Nephron progenitor cell (in vitro differentiated cells): Measurements from ENCODE around the gene CELA2A.

Experiments used
- DNase-seq: peaks from one replicate; pipeline ENCODE4 v3.0.0; 2021
- H3K27ac Mint-ChIP-seq: 2 replicates; pipeline ENCODE4 v1.8.0; 2021; ENCODE audit warnings: mild to moderate bottlenecking, moderate library complexity, mixed read lengths
- H3K27me3 Mint-ChIP-seq: 2 replicates; pipeline ENCODE4 v1.8.0; 2021; ENCODE audit warnings: mild to moderate bottlenecking, low read depth, mixed read lengths; ENCODE audit not compliant: poor library complexity
- H3K36me3 Mint-ChIP-seq: 2 replicates; pipeline ENCODE4 v1.8.0; 2021; ENCODE audit warnings: low read depth, mixed read lengths
- H3K4me1 Mint-ChIP-seq: 2 replicates; pipeline ENCODE4 v1.8.0; 2021; ENCODE audit warnings: mixed read lengths
- H3K4me3 Mint-ChIP-seq: 2 replicates; pipeline ENCODE4 v1.8.0; 2021; ENCODE audit warnings: mild to moderate bottlenecking, moderate library complexity, mixed read lengths
- H3K9me3 Mint-ChIP-seq: 2 replicates; pipeline ENCODE4 v1.8.0; 2021; ENCODE audit warnings: mild to moderate bottlenecking, moderate library complexity, mixed read lengths
- TF ChIP-seq, protein P1 (sequence below): fragments of 200-600 bp; sonication (generic); IDR thresholded peaks from 2 replicates; pipeline ENCODE4 v1.5.0; 2021; ENCODE audit warnings: antibody characterized with exemption

The CELA2A gene

DNA sequence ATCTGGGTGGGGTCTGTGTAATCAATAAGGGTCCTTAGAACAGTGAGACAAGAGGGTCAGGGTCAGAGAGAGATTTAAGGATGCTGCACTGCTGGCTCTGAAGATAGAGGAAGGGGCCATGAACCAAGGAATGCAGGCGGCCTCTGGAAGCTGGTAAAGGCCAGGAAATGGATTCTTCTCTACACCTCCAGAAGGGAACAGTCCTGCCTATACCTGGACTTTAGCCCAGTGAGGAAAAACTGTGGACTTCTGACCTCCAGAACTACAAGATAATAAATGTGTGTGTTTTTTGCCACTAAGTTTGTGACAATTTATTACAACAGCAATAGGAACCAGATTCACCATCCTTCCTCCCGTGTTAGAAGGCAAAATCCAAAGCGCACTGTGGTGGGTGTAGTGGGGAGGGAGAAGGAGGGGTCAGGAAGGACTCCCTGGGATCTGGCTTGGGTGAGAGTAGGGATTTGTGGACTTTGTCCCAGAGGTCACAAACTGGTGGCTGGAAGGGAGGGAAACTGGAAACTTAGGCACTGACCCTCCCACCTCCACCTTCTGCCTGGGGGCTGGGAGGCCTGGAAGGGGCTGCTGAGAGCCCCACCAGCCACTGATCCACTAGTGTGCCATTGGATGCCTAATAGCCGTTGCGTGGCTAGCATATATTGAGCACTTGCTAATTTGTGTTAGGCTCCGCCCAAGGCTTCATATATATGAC, 5.4 kb upstream of the CELA2A start:
- Mint-ChIP-seq H3K9me3 (peaks cover 14% of the 10 kb centered on the region), H3K36me3 (peaks cover 4% of the 10 kb centered on the region), H3K27me3 (peaks cover 13% of the 10 kb centered on the region), H3K4me3 (no peak overlapping the region), H3K4me1 (peaks cover 6% of the 10 kb centered on the region), H3K27ac (no peak overlapping the region)
- TF ChIP-seq, protein P1, sequence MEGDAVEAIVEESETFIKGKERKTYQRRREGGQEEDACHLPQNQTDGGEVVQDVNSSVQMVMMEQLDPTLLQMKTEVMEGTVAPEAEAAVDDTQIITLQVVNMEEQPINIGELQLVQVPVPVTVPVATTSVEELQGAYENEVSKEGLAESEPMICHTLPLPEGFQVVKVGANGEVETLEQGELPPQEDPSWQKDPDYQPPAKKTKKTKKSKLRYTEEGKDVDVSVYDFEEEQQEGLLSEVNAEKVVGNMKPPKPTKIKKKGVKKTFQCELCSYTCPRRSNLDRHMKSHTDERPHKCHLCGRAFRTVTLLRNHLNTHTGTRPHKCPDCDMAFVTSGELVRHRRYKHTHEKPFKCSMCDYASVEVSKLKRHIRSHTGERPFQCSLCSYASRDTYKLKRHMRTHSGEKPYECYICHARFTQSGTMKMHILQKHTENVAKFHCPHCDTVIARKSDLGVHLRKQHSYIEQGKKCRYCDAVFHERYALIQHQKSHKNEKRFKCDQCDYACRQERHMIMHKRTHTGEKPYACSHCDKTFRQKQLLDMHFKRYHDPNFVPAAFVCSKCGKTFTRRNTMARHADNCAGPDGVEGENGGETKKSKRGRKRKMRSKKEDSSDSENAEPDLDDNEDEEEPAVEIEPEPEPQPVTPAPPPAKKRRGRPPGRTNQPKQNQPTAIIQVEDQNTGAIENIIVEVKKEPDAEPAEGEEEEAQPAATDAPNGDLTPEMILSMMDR, result no peak
- DNase-seq, result no peak

DNA sequence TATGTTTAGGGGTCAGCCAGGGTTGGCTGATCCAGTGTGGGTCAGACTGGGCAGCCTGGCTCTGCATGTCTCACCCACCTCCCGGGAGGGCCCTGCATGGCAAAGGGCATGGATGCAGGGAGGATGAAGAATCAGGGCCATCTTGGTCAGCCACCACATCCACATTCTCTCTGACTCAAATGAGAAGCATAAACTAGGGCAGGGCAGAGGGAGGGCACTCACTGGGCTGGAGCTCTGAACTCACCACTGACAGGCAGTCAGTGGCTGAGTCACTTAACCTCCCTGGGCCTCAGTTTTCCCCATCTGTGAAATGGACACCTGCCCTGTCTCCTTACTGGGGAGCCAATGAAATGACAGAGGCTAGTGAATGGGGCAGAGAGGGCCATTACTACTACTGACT, 4.3 kb upstream of the CELA2A start:
- TF ChIP-seq, protein P1, result no peak
- H3K9me3 Mint-ChIP-seq, result peaks cover 14% of the 10 kb centered on the region
- peaks cover 11% of the 10 kb centered on the region for H3K4me1 Mint-ChIP-seq
- no peak overlapping the region for H3K4me3 Mint-ChIP-seq
- H3K36me3 Mint-ChIP-seq, result peaks cover 4% of the 10 kb centered on the region
- H3K27me3 Mint-ChIP-seq, result peaks cover 11% of the 10 kb centered on the region
- no peak overlapping the region for H3K27ac Mint-ChIP-seq
- no peak for DNase-seq

DNA sequence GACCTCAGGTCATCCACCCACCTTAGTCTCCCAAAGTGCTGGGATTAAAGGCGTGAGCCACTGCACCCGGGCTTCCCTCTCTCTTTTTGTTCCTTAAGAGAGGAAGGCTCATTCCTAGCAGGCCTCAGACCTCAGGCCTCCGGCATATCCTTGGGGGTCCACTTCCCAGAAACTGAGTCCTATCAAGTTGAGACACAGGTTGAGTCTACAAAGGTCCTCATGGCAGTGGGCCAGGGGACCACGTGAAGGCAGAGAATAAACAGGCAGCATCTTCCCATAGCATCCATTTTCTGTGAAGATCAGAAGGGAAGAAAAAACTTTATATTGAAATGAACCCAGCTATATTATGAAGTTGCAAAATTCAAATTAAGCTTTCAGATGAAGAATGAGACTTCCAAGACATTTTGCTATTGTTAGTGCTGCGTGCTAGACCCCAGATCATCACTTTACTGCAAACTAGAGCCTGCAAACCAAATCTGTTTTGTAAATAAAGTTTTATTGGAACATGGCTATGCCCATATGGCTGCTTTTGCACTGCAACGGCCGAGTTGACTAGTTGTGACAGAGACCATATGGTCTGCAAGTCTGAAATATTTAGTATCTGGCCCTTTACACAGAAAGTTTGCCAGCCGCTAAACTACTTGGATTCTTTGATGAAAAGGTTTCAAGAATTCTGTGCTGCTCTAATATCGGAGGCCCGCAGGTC, 3.5 kb upstream of the CELA2A start:
- H3K4me1 Mint-ChIP-seq, result peaks cover 11% of the 10 kb centered on the region
- peaks cover 9% of the 10 kb centered on the region for H3K27me3 Mint-ChIP-seq
- TF ChIP-seq, protein P1, result no peak
- H3K4me3 Mint-ChIP-seq, result no peak overlapping the region
- H3K9me3 Mint-ChIP-seq, result peaks cover 14% of the 10 kb centered on the region
- DNase-seq, result no peak
- H3K27ac Mint-ChIP-seq, result no peak overlapping the region
- H3K36me3 Mint-ChIP-seq, result peaks cover 4% of the 10 kb centered on the region

GRCh38 chr1:15453734-15454133, 2.8 kb upstream of the CELA2A start:
- Mint-ChIP-seq H3K27me3 (peaks cover 9% of the 10 kb centered on the region), H3K4me3 (no peak overlapping the region), H3K36me3 (peaks cover 4% of the 10 kb centered on the region), H3K27ac (no peak overlapping the region), H3K9me3 (peaks cover 14% of the 10 kb centered on the region), H3K4me1 (peaks cover 11% of the 10 kb centered on the region)
- TF ChIP-seq, protein P1, result no peak
- no peak for DNase-seq

DNA sequence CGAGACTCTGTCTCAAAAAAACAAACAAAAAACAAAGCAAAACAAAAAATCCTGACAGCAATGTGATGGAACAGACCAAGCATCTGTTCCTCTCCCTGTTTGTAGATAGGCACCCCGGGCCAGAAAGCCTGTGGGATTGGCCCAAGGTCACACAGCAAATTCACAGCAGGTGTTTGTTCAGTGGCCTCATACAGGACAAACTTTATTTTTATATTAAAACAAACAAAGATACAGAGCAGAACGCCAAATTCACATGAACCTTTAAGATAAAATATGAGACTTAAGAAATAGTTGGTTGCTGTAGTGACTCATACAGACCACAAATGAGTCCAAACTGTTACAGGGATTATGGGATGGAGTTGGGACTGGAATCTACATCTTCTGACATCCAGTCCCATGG, 2.3 kb upstream of the CELA2A start:
- Mint-ChIP-seq H3K9me3 (peaks cover 13% of the 10 kb centered on the region), H3K4me3 (no peak overlapping the region), H3K4me1 (peaks cover 11% of the 10 kb centered on the region), H3K36me3 (peaks cover 4% of the 10 kb centered on the region), H3K27ac (no peak overlapping the region), H3K27me3 (peaks cover 9% of the 10 kb centered on the region)
- TF ChIP-seq, protein P1, result no peak
- no peak for DNase-seq

DNA sequence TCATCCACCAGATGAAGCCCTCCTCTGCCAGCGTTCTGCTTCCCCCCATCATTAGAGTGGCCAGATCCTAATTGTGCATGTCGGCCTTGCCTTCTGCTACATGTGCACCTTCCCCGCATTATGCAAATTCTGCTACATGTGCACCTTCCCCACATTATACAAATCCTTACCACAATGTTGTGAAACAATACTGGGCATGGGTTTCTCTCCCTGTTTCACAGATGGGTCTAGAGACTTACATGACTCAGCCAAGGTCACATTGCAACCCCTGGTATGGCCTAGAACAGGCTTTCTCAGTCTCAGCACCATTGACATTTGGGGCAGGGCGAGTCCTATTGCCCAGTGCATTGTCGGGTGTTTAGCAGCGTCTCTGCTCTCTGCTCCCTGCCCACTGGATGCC, 1.0 kb upstream of the CELA2A start:
- Mint-ChIP-seq H3K4me3 (no peak overlapping the region), H3K9me3 (peaks cover 6% of the 10 kb centered on the region), H3K4me1 (peaks cover 23% of the 10 kb centered on the region), H3K27me3 (peaks cover 4% of the 10 kb centered on the region), H3K36me3 (peaks cover 4% of the 10 kb centered on the region), H3K27ac (no peak overlapping the region)
- DNase-seq, result no peak
- TF ChIP-seq, protein P1, result no peak
